Measurements from ENCODE around the gene NDST1.

The NDST1 gene

GRCh38 chr5:150500328-150500841 is 7.5 kb upstream of the NDST1 start:
- H3K4me3 ChIP-seq (ENCODE audit: low read depth, low read length), result no peak overlapping the region

GRCh38 chr5:150500905-150501304 is 7.0 kb upstream of the NDST1 start:
- Histone ChIP-seq H3K27me3 (ENCODE audit: insufficient read depth, low read length) (no peaks in the 10 kb centered on the region), H3K4me1 (ENCODE audit: control insufficient read depth, insufficient read depth, low read length, unreplicated experiment) (peaks cover 76% of the 10 kb centered on the region), H3K27ac (ENCODE audit: low read depth, low read length) (no peak overlapping the region), H3K4me3 (ENCODE audit: low read depth, low read length) (no peak overlapping the region), H3K79me2 (ENCODE audit: control insufficient read depth, insufficient read depth, low read length, unreplicated experiment) (peaks cover 88% of the 10 kb centered on the region), H2AFZ (ENCODE audit: low read length, unreplicated experiment) (no peak overlapping the region), H3K36me3 (ENCODE audit: insufficient read depth, low read length) (no peaks in the 10 kb centered on the region)

More at GRCh38 chr5:150500328-150500841, 7.5 kb upstream of the NDST1 start:
- no peaks in the 10 kb centered on the region for H3K27me3 ChIP-seq (ENCODE audit: insufficient read depth, low read length)
- no peak overlapping the region for H3K27ac ChIP-seq (ENCODE audit: low read depth, low read length)
- H3K36me3 ChIP-seq (ENCODE audit: insufficient read depth, low read length), result no peaks in the 10 kb centered on the region
- H3K79me2 ChIP-seq (ENCODE audit: control insufficient read depth, insufficient read depth, low read length, unreplicated experiment), result peaks cover 89% of the 10 kb centered on the region
- no peak overlapping the region for H2AFZ ChIP-seq (ENCODE audit: low read length, unreplicated experiment)
- H3K4me1 ChIP-seq (ENCODE audit: control insufficient read depth, insufficient read depth, low read length, unreplicated experiment), result peaks cover 76% of the 10 kb centered on the region

- Histone ChIP-seq H3K27me3 (ENCODE audit: insufficient read depth, low read length) (no peaks in the 10 kb centered on the region), H3K27ac (ENCODE audit: low read depth, low read length) (no peak overlapping the region), H3K4me1 (ENCODE audit: control insufficient read depth, insufficient read depth, low read length, unreplicated experiment) (peaks cover 65% of the 10 kb centered on the region), H3K4me3 (ENCODE audit: low read depth, low read length) (no peak overlapping the region), H3K36me3 (ENCODE audit: insufficient read depth, low read length) (no peaks in the 10 kb centered on the region), H2AFZ (ENCODE audit: low read length, unreplicated experiment) (no peak overlapping the region), H3K79me2 (ENCODE audit: control insufficient read depth, insufficient read depth, low read length, unreplicated experiment) (peaks cover 90% of the 10 kb centered on the region)
These were observed 5.8 kb upstream of the NDST1 start for GRCh38 chr5:150502106-150502505.

- Histone ChIP-seq H3K79me2 (ENCODE audit: control insufficient read depth, insufficient read depth, low read length, unreplicated experiment) (peaks cover 97% of the 10 kb centered on the region), H3K27me3 (ENCODE audit: insufficient read depth, low read length) (no peaks in the 10 kb centered on the region), H2AFZ (ENCODE audit: low read length, unreplicated experiment) (no peak overlapping the region), H3K36me3 (ENCODE audit: insufficient read depth, low read length) (no peaks in the 10 kb centered on the region), H3K27ac (ENCODE audit: low read depth, low read length) (no peak overlapping the region), H3K4me3 (ENCODE audit: low read depth, low read length) (no peak overlapping the region), H3K4me1 (ENCODE audit: control insufficient read depth, insufficient read depth, low read length, unreplicated experiment) (peaks cover 62% of the 10 kb centered on the region)
These were observed 5.1 kb upstream of the NDST1 start for GRCh38 chr5:150502847-150503246.

- H3K27ac ChIP-seq (ENCODE audit: low read depth, low read length), result no peak overlapping the region
- no peak overlapping the region for H3K4me3 ChIP-seq (ENCODE audit: low read depth, low read length)
- no peaks in the 10 kb centered on the region for H3K27me3 ChIP-seq (ENCODE audit: insufficient read depth, low read length)
- H3K36me3 ChIP-seq (ENCODE audit: insufficient read depth, low read length), result no peaks in the 10 kb centered on the region
- no peak overlapping the region for H2AFZ ChIP-seq (ENCODE audit: low read length, unreplicated experiment)
- peaks cover 56% of the 10 kb centered on the region for H3K4me1 ChIP-seq (ENCODE audit: control insufficient read depth, insufficient read depth, low read length, unreplicated experiment)
- H3K79me2 ChIP-seq (ENCODE audit: control insufficient read depth, insufficient read depth, low read length, unreplicated experiment), result peaks cover 97% of the 10 kb centered on the region
These were observed 4.5 kb upstream of the NDST1 start for GRCh38 chr5:150503386-150503785.

GRCh38 chr5:150503977-150504620 is 3.8 kb upstream of the NDST1 start:
- peaks cover 53% of the 10 kb centered on the region for H3K4me1 ChIP-seq (ENCODE audit: control insufficient read depth, insufficient read depth, low read length, unreplicated experiment)
- H2AFZ ChIP-seq (ENCODE audit: low read length, unreplicated experiment), result no peak overlapping the region
- no peaks in the 10 kb centered on the region for H3K36me3 ChIP-seq (ENCODE audit: insufficient read depth, low read length)
- no peak overlapping the region for H3K27ac ChIP-seq (ENCODE audit: low read depth, low read length)
- peaks cover 95% of the 10 kb centered on the region for H3K79me2 ChIP-seq (ENCODE audit: control insufficient read depth, insufficient read depth, low read length, unreplicated experiment)
- H3K27me3 ChIP-seq (ENCODE audit: insufficient read depth, low read length), result no peaks in the 10 kb centered on the region
- no peak overlapping the region for H3K4me3 ChIP-seq (ENCODE audit: low read depth, low read length)

- H3K4me3 ChIP-seq (ENCODE audit: low read depth, low read length), result no peak overlapping the region
- H3K27ac ChIP-seq (ENCODE audit: low read depth, low read length), result no peak overlapping the region
- no peaks in the 10 kb centered on the region for H3K36me3 ChIP-seq (ENCODE audit: insufficient read depth, low read length)
- H2AFZ ChIP-seq (ENCODE audit: low read length, unreplicated experiment), result no peak overlapping the region
- peaks cover 44% of the 10 kb centered on the region for H3K4me1 ChIP-seq (ENCODE audit: control insufficient read depth, insufficient read depth, low read length, unreplicated experiment)
- H3K79me2 ChIP-seq (ENCODE audit: control insufficient read depth, insufficient read depth, low read length, unreplicated experiment), result peaks cover 90% of the 10 kb centered on the region
- no peaks in the 10 kb centered on the region for H3K27me3 ChIP-seq (ENCODE audit: insufficient read depth, low read length)
These were observed 2.9 kb upstream of the NDST1 start for GRCh38 chr5:150505041-150505511.

GRCh38 chr5:150505816-150506215 is 2.1 kb upstream of the NDST1 start:
- H3K4me1 ChIP-seq (ENCODE audit: control insufficient read depth, insufficient read depth, low read length, unreplicated experiment), result peaks cover 39% of the 10 kb centered on the region
- no peak overlapping the region for H2AFZ ChIP-seq (ENCODE audit: low read length, unreplicated experiment)
- H3K36me3 ChIP-seq (ENCODE audit: insufficient read depth, low read length), result no peaks in the 10 kb centered on the region
- H3K27ac ChIP-seq (ENCODE audit: low read depth, low read length), result no peak overlapping the region
- no peak overlapping the region for H3K4me3 ChIP-seq (ENCODE audit: low read depth, low read length)
- H3K27me3 ChIP-seq (ENCODE audit: insufficient read depth, low read length), result no peaks in the 10 kb centered on the region
- H3K79me2 ChIP-seq (ENCODE audit: control insufficient read depth, insufficient read depth, low read length, unreplicated experiment), result peaks cover 90% of the 10 kb centered on the region

GRCh38 chr5:150506571-150507473 is 1.1 kb upstream of the NDST1 start:
- Histone ChIP-seq H3K27ac (ENCODE audit: low read depth, low read length) (no peak overlapping the region), H3K36me3 (ENCODE audit: insufficient read depth, low read length) (no peaks in the 10 kb centered on the region), H3K4me1 (ENCODE audit: control insufficient read depth, insufficient read depth, low read length, unreplicated experiment) (peaks cover 39% of the 10 kb centered on the region), H3K79me2 (ENCODE audit: control insufficient read depth, insufficient read depth, low read length, unreplicated experiment) (peaks cover 90% of the 10 kb centered on the region), H2AFZ (ENCODE audit: low read length, unreplicated experiment) (no peak overlapping the region), H3K4me3 (ENCODE audit: low read depth, low read length) (no peak overlapping the region), H3K27me3 (ENCODE audit: insufficient read depth, low read length) (no peaks in the 10 kb centered on the region)

GRCh38 chr5:150508277-150508640 is 328 bp downstream of the NDST1 start:
- H3K4me1 ChIP-seq (ENCODE audit: control insufficient read depth, insufficient read depth, low read length, unreplicated experiment), result peaks cover 42% of the 10 kb centered on the region
- H2AFZ ChIP-seq (ENCODE audit: low read length, unreplicated experiment), result no peak overlapping the region
- no peak overlapping the region for H3K4me3 ChIP-seq (ENCODE audit: low read depth, low read length)
- peaks cover 89% of the 10 kb centered on the region for H3K79me2 ChIP-seq (ENCODE audit: control insufficient read depth, insufficient read depth, low read length, unreplicated experiment)
- H3K27me3 ChIP-seq (ENCODE audit: insufficient read depth, low read length), result no peaks in the 10 kb centered on the region
- no peak overlapping the region for H3K27ac ChIP-seq (ENCODE audit: low read depth, low read length)
- H3K36me3 ChIP-seq (ENCODE audit: insufficient read depth, low read length), result no peaks in the 10 kb centered on the region

All from ACC112 (cell line).